H9 (cell line): ENCODE measurements around the gene REXO4. TPM values are rescaled to one million over a fixed set of nuclear protein-coding genes. Genes with fewer than 3 reads are reported as not detected.

ENCODE experiments used
- DNase-seq: peaks from one replicate; pipeline ENCODE4 v3.0.0-alpha.2; 2017
- H2AFZ ChIP-seq: one replicate; pipeline ENCODE4 v1.6.1; 2013; ENCODE audit warnings: mild to moderate bottlenecking, low read length, control low read depth, moderate library complexity
- H2AK5ac ChIP-seq: 2 replicates; pipeline ENCODE4 v1.6.1; 2013; ENCODE audit warnings: low read length, control low read depth, mixed read lengths; ENCODE audit not compliant: insufficient read length
- H2BK120ac ChIP-seq: one replicate; pipeline ENCODE4 v1.6.1; 2013; ENCODE audit warnings: low read depth, mild to moderate bottlenecking, low read length, control low read depth, inconsistent platforms; ENCODE audit not compliant: poor library complexity, severe bottlenecking
- H2BK12ac ChIP-seq: 2 replicates; pipeline ENCODE4 v1.6.1; 2013; ENCODE audit warnings: low read length, control low read depth, mixed read lengths, low read depth; ENCODE audit not compliant: insufficient read length
- H2BK15ac ChIP-seq: 2 replicates; pipeline ENCODE4 v1.6.1; 2013; ENCODE audit warnings: low read depth, low read length, control low read depth
- H2BK20ac ChIP-seq: one replicate; pipeline ENCODE4 v1.6.1; 2013; ENCODE audit warnings: low read depth, mild to moderate bottlenecking, low read length, control low read depth, inconsistent platforms; ENCODE audit not compliant: poor library complexity, severe bottlenecking
- H2BK5ac ChIP-seq: 2 replicates; pipeline ENCODE4 v1.6.1; 2013; ENCODE audit warnings: low read length, control low read depth, mixed read lengths; ENCODE audit not compliant: insufficient read length
- H3K14ac ChIP-seq: 2 replicates; pipeline ENCODE4 v1.6.1; 2013; ENCODE audit warnings: low read length, control low read depth; ENCODE audit not compliant: insufficient read depth
- H3K18ac ChIP-seq: 2 replicates; pipeline ENCODE4 v1.6.1; 2013; ENCODE audit warnings: low read depth, mild to moderate bottlenecking, mixed read lengths, low read length, control low read depth; ENCODE audit not compliant: insufficient read length
- H3K23ac ChIP-seq: 2 replicates; pipeline ENCODE4 v1.6.1; 2013; ENCODE audit warnings: low read length, control low read depth, mixed read lengths, low read depth; ENCODE audit not compliant: insufficient read length
- H3K23me2 ChIP-seq: 2 replicates; pipeline ENCODE4 v1.6.1; 2013; ENCODE audit warnings: low read depth, mild to moderate bottlenecking, mixed read lengths, low read length, control low read depth; ENCODE audit not compliant: insufficient read length, poor library complexity, severe bottlenecking
- H3K27ac ChIP-seq: 2 replicates; pipeline ENCODE4 v1.5.1; 2013; ENCODE audit warnings: low read length, control low read depth, mixed read lengths, low read depth; ENCODE audit not compliant: insufficient read length
- H3K27me3 ChIP-seq: 2 replicates; pipeline ENCODE4 v1.6.1; 2013; ENCODE audit warnings: low read length, control low read depth, inconsistent platforms; ENCODE audit not compliant: insufficient read depth
- H3K4ac ChIP-seq: 2 replicates; pipeline ENCODE4 v1.6.1; 2013; ENCODE audit warnings: low read depth, mild to moderate bottlenecking, control low read depth, inconsistent platforms, low read length, moderate library complexity
- H3K4me1 ChIP-seq: 2 replicates; pipeline ENCODE4 v1.6.1; 2013; ENCODE audit warnings: low read length, control low read depth, inconsistent platforms; ENCODE audit not compliant: insufficient read depth
- H3K4me2 ChIP-seq: 2 replicates; pipeline ENCODE4 v1.6.1; 2013; ENCODE audit warnings: low read length, control low read depth, mixed read lengths; ENCODE audit not compliant: insufficient read length, insufficient read depth
- H3K56ac ChIP-seq: 2 replicates; pipeline ENCODE4 v1.6.1; 2013; ENCODE audit warnings: low read depth, mild to moderate bottlenecking, mixed read lengths, low read length, control low read depth; ENCODE audit not compliant: insufficient read length
- H3K79me1 ChIP-seq: 2 replicates; pipeline ENCODE4 v1.6.1; 2013; ENCODE audit warnings: low read depth, mild to moderate bottlenecking, moderate library complexity, low read length, control low read depth, inconsistent platforms; ENCODE audit not compliant: insufficient read depth, poor library complexity, severe bottlenecking
- H3K79me2 ChIP-seq: 2 replicates; pipeline ENCODE4 v1.6.1; 2013; ENCODE audit warnings: low read length, control low read depth, inconsistent platforms; ENCODE audit not compliant: insufficient read depth
- H3K9ac ChIP-seq: 2 replicates; pipeline ENCODE4 v1.6.1; 2013; ENCODE audit warnings: low read length, control low read depth, mixed read lengths; ENCODE audit not compliant: insufficient read length; ENCODE audit errors: extremely low read depth
- H3K9me3 ChIP-seq: one replicate; pipeline ENCODE4 v1.6.1; 2013; ENCODE audit warnings: low read depth, low read length, inconsistent platforms; ENCODE audit not compliant: control insufficient read depth
- H3T11ph ChIP-seq: one replicate; pipeline ENCODE4 v1.6.1; 2013; ENCODE audit warnings: mild to moderate bottlenecking, low read length, control low read depth, inconsistent platforms
- H4K20me1 ChIP-seq: one replicate; pipeline ENCODE4 v1.6.1; 2013; ENCODE audit not compliant: control insufficient read depth, insufficient read length, insufficient read depth
- H4K5ac ChIP-seq: 2 replicates; pipeline ENCODE4 v1.6.1; 2013; ENCODE audit warnings: low read depth, mild to moderate bottlenecking, mixed read lengths, low read length, control low read depth; ENCODE audit not compliant: insufficient read length
- H4K8ac ChIP-seq: replicated peaks from 2 replicates; pipeline ENCODE4 v1.6.1; 2013; ENCODE audit warnings: low read length, control low read depth, mixed read lengths, low read depth; ENCODE audit not compliant: insufficient read length
- H4K91ac ChIP-seq: 2 replicates; pipeline ENCODE4 v1.6.1; 2013; ENCODE audit warnings: low read depth, mild to moderate bottlenecking, moderate library complexity, mixed read lengths, low read length, control low read depth; ENCODE audit not compliant: insufficient read length
- H3K27ac Mint-ChIP-seq, 3 experiments: 2 replicates in 2 of 3; 3 replicates in 1 of 3; pipeline ENCODE4 v1.8.0; 2020 to 2021; ENCODE audit warnings: mixed read lengths in 3 of 3, mild to moderate bottlenecking in 1 of 3, moderate library complexity in 1 of 3
- H3K27me3 Mint-ChIP-seq: 2 replicates; pipeline ENCODE4 v1.8.0; 2021; ENCODE audit warnings: low read depth, mild to moderate bottlenecking, moderate library complexity, mixed read lengths
- H3K36me3 Mint-ChIP-seq, 3 experiments: 2 replicates in 2 of 3; 3 replicates in 1 of 3; pipeline ENCODE4 v1.8.0; 2020 to 2021; ENCODE audit warnings: low read depth in 3 of 3, mixed read lengths in 3 of 3; ENCODE audit not compliant: insufficient read depth in 1 of 3
- H3K4me1 Mint-ChIP-seq, 2 experiments: 2 replicates each; pipeline ENCODE4 v1.8.0; 2020; ENCODE audit warnings: mixed read lengths in 2 of 2
- H3K4me3 Mint-ChIP-seq, 2 experiments: 2 replicates in 1 of 2; 3 replicates in 1 of 2; pipeline ENCODE4 v1.8.0; 2020 to 2021; ENCODE audit warnings: mild to moderate bottlenecking in 2 of 2, mixed read lengths in 2 of 2, moderate library complexity in 1 of 2
- H3K9me3 Mint-ChIP-seq, 2 experiments: 2 replicates in 1 of 2; 3 replicates in 1 of 2; pipeline ENCODE4 v1.8.0; 2020; ENCODE audit warnings: mild to moderate bottlenecking in 2 of 2, mixed read lengths in 2 of 2, moderate library complexity in 1 of 2
- WGBS: extraction: QIAGEN DNeasy Blood & Tissue Kit; methylation state at CpG from one replicate; pipeline ENCODE4 v1.1.7; 2013; ENCODE audit warnings: missing lambda C conversion rate, low lambda C conversion rate, mixed read lengths; ENCODE audit not compliant: insufficient read length; ENCODE audit errors: extremely low coverage; 5-methylcytosine and 5-hydroxymethylcytosine counted together
- total RNA-seq: library from RNA; stranded (reverse); gene quantifications from 2 replicates; pipeline ENCODE4 v1.2.1, GENCODE V29; 2021
- TF ChIP-seq, protein P1 (sequence below): fragments of 200-600 bp; sonication (generic); conservative IDR thresholded peaks from 3 replicates; pipeline ENCODE4 v1.8.0; 2021; ENCODE audit warnings: antibody characterized with exemption, mild to moderate bottlenecking

REXO4 gene
- total RNA-seq, 1 experiment from 2014 or later: 35.2 TPM

DNA sequence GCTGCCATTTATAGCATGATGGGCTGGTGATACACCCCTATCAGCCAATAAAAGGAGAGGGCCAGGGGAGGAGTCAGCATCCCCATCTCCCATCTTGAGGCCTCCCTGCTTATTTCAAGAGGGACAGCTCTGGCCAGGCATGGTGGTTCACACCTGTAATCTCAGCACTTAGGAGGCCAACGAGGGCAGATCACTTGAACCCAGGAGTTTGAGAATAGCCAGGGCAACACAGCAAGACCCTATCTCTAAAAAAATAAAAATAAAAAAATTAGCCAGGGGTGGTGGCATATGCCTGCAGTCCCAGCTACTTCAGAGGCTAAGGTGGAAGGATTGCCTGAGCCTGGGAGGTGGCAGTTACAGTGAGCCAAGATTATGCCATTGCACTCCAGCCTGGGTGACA, 9.8 kb downstream of the REXO4 start:
- no peaks in the 10 kb centered on the region for H3K4me1 ChIP-seq
- no peak for DNase-seq
- H4K20me1 ChIP-seq: peaks cover 4% of the 10 kb centered on the region
- Mint-ChIP-seq H3K27ac (no peak overlapping the region), H3K4me1 (peaks cover 0 to 2% of the 10 kb centered on the region in 2 experiments; a peak in 1 of 4 replicates), H3K27me3 (no peaks in the 10 kb centered on the region), H3K4me3 (no peak overlapping the region), H3K36me3 (peaks cover 47 to 82% (median 76%) of the 10 kb centered on the region in 3 experiments), H3K9me3 (no peaks in the 10 kb centered on the region; a peak in 1 of 5 replicates)
- no peak overlapping the region for H4K91ac ChIP-seq
- no peak overlapping the region for H3K4me2 ChIP-seq
- H3K27me3 ChIP-seq: no peaks in the 10 kb centered on the region
- no peak overlapping the region for H3K27ac ChIP-seq
- no peak overlapping the region for H2AK5ac ChIP-seq
- no peak overlapping the region for H4K5ac ChIP-seq
- H3K23ac ChIP-seq: no peak overlapping the region
- no peak overlapping the region for H3K4ac ChIP-seq
- no peak overlapping the region for H4K8ac ChIP-seq
- no peak overlapping the region for H3K56ac ChIP-seq
- H2BK15ac ChIP-seq: no peak overlapping the region
- H3K23me2 ChIP-seq: no peaks in the 10 kb centered on the region
- H2BK5ac ChIP-seq: no peak overlapping the region
- H2AFZ ChIP-seq: no peak overlapping the region
- H3K14ac ChIP-seq: no peak overlapping the region
- TF ChIP-seq, protein P1, sequence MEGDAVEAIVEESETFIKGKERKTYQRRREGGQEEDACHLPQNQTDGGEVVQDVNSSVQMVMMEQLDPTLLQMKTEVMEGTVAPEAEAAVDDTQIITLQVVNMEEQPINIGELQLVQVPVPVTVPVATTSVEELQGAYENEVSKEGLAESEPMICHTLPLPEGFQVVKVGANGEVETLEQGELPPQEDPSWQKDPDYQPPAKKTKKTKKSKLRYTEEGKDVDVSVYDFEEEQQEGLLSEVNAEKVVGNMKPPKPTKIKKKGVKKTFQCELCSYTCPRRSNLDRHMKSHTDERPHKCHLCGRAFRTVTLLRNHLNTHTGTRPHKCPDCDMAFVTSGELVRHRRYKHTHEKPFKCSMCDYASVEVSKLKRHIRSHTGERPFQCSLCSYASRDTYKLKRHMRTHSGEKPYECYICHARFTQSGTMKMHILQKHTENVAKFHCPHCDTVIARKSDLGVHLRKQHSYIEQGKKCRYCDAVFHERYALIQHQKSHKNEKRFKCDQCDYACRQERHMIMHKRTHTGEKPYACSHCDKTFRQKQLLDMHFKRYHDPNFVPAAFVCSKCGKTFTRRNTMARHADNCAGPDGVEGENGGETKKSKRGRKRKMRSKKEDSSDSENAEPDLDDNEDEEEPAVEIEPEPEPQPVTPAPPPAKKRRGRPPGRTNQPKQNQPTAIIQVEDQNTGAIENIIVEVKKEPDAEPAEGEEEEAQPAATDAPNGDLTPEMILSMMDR: no peak
- no peak overlapping the region for H3T11ph ChIP-seq
- no peak overlapping the region for H3K18ac ChIP-seq
- H3K79me2 ChIP-seq: no peaks in the 10 kb centered on the region
- H3K9ac ChIP-seq: no peak overlapping the region
- no peak overlapping the region for H2BK20ac ChIP-seq
- H2BK120ac ChIP-seq: no peak overlapping the region
- no CpG with 5 or more reads among the region's 1 CpG for WGBS
- H3K9me3 ChIP-seq: no peaks in the 10 kb centered on the region
- no peak overlapping the region for H2BK12ac ChIP-seq
- H3K79me1 ChIP-seq: no peaks in the 10 kb centered on the region
